Stomach (tissue), 9 donors: ENCODE measurements around the gene PCLO. TPM values are rescaled to one million over a fixed set of nuclear protein-coding genes. Genes with fewer than 3 reads are reported as not detected.

Experiments
- DNase-seq, 2 donors: peaks; one replicate each; pipeline versions ENCODE4 v3.0.0 to v3.0.0-alpha.2; 2013 to 2019
- H3K27ac ChIP-seq, 5 donors: fragments of 200-600 bp in 4 of 5; sonication (generic) in 4 of 5; one replicate each; pipeline ENCODE4 v1.5.1; 2013 to 2019; ENCODE audit warnings: mild to moderate bottlenecking in 1 of 5, moderate library complexity in 1 of 5
- H3K27me3 ChIP-seq, 3 donors: fragments of 200-600 bp; sonication (generic); one replicate each; pipeline ENCODE4 v1.5.1; 2017 to 2019; ENCODE audit warnings: mixed run types in 1 of 3
- H3K36me3 ChIP-seq, 4 donors: fragments of 200-600 bp; sonication (generic); 1 replicate in 3 of 4; 2 replicates in 1 of 4; pipeline ENCODE4 v1.5.1; 2016 to 2019
- H3K4me1 ChIP-seq, 4 donors: fragments of 200-600 bp; sonication (generic); one replicate each; pipeline ENCODE4 v1.5.1; 2016 to 2019
- H3K4me3 ChIP-seq, 4 donors: fragments of 200-600 bp; sonication (generic) in 3 of 4; one replicate each; pipeline ENCODE4 v1.5.1; 2016 to 2019; ENCODE audit warnings: mild to moderate bottlenecking in 1 of 4
- H3K9me3 ChIP-seq, 4 donors: fragments of 200-600 bp; sonication (generic); one replicate each; pipeline ENCODE4 v1.5.1; 2016 to 2019
- CTCF ChIP-seq, 7 experiments: fragments of 450-650 bp in 4 of 7; fragments of 200-600 bp in 3 of 7; sonication (generic) in 3 of 7; IDR thresholded peaks; one replicate each; pipeline ENCODE4 v1.5.1; 2016 to 2019; ENCODE audit warnings: antibody characterized with exemption in 7 of 7, control low read depth in 2 of 7, mild to moderate bottlenecking in 1 of 7
- EP300 ChIP-seq: sonication (generic); formaldehyde crosslinking; IDR thresholded peaks from one replicate; pipeline ENCODE4 v1.6.1; 2017; ENCODE audit warnings: antibody characterized with exemption
- POLR2A ChIP-seq, 4 donors: fragments of 450-650 bp; IDR thresholded peaks; one replicate each; pipeline ENCODE4 v1.6.1; 2016; ENCODE audit warnings: antibody characterized with exemption in 4 of 4, control low read depth in 2 of 4, mild to moderate bottlenecking in 1 of 4, moderate library complexity in 1 of 4
- POLR2AphosphoS5 ChIP-seq, 3 donors: sonication (generic); formaldehyde crosslinking; IDR thresholded peaks; one replicate each; pipeline ENCODE4 v1.6.1; 2016; ENCODE audit warnings: antibody characterized with exemption in 3 of 3
- WGBS, 5 donors: extraction: QIAGEN DNeasy Blood & Tissue Kit in 3 of 5; methylation state at CpG; one replicate each; pipeline versions ENCODE4 v1.1.5 to v1.1.7; 2013 to 2018; 5-methylcytosine and 5-hydroxymethylcytosine counted together
- intact Hi-C: fragments of 100-400 bp; cut with DNase I; formaldehyde crosslinking; loops from one replicate; pipeline ENCODE4 v1.15.1; 2023; ENCODE audit warnings: low total_unique reads
- polyA plus RNA-seq, 3 donors: library from polyadenylated mRNA; stranded (reverse); fragments of 200-250 nt; gene quantifications; one replicate each; pipeline ENCODE4 v1.2.3, GENCODE V29; 2013
- total RNA-seq, 5 donors: library from RNA; depleted of rRNA; stranded (reverse); fragments of >200 nt; gene quantifications; one replicate each; pipeline versions ENCODE4 v1.1.0 to v1.2.3, GENCODE V29; 2014 to 2016
- donor health status: healthy with polysubstance abuse.
- donor health status: Bipolar disorder and iron deficiency.
- donor health status: healthy.

Gene PCLO
- total and polyA plus RNA-seq, 8 donors = 0.31 to 8.1 (median 3.9) TPM

- 83 to 90% (median 88%) methylated on average over 3 of the region's 3 CpGs for WGBS, 5 donors
- intact Hi-C loops = no loop called here
- H3K4me3 ChIP-seq = no peak overlapping the region
- no peak for DNase-seq
- no peaks in the 10 kb centered on the region for H3K36me3 ChIP-seq
- no peak overlapping the region for H3K27ac ChIP-seq
- H3K9me3 ChIP-seq = peaks cover 0 to 25% (median 13%) of the 10 kb centered on the region in 4 donors
- H3K4me1 ChIP-seq = no peaks in the 10 kb centered on the region
- TF ChIP-seq EP300 (no peak), POLR2AphosphoS5 (IDR thresholded peaks at IDR 0.05) (no peak), CTCF (IDR thresholded peaks at IDR 0.05) (no peak), POLR2A (IDR thresholded peaks at IDR 0.05) (no peak)
- no peaks in the 10 kb centered on the region for H3K27me3 ChIP-seq
These were observed 44.2 kb downstream of the PCLO start for GRCh38 chr7:83118347-83119025.

DNA sequence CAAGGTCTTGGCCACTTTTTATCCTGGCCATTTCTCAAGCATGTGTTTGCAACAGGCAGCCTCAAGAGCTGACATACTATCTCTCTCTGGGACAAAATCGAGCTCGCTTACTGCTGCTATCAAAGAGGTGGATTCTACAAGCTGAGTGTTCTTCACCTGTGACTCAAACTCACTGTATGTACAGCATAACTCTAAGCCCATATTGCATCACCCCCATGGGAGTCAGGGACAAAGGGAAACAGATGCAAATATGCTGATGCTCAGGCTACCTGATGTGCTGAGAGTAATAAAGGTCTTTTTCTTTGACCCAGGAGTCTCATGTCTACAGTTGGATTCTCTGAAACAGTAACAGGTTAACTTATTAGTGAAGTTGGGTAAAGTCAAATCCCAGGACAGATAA lies 45.2 kb downstream of the PCLO start:
- WGBS, 5 donors = 84 to 95% (median 92%) methylated on average over 2 of the region's 2 CpGs
- no peak for TF ChIP-seq POLR2AphosphoS5 (IDR thresholded peaks at IDR 0.05)
- TF ChIP-seq CTCF (IDR thresholded peaks at IDR 0.05) = no peak
- TF ChIP-seq POLR2A (IDR thresholded peaks at IDR 0.05) = no peak
- TF ChIP-seq EP300 = no peak

GRCh38 chr7:83111391-83111790 lies 51.3 kb downstream of the PCLO start:
- WGBS, 5 donors = 32 to 56% (median 39%) methylated on average over 2 of the region's 2 CpGs
- TF ChIP-seq POLR2A (IDR thresholded peaks at IDR 0.05) (no peak), EP300 (no peak), CTCF (IDR thresholded peaks at IDR 0.05) (no peak), POLR2AphosphoS5 (IDR thresholded peaks at IDR 0.05) (no peak)
- H3K27me3 ChIP-seq = no peaks in the 10 kb centered on the region
- intact Hi-C loops = no loop called here
- no peaks in the 10 kb centered on the region for H3K4me1 ChIP-seq
- no peak for DNase-seq
- no peak overlapping the region for H3K27ac ChIP-seq
- no peaks in the 10 kb centered on the region for H3K36me3 ChIP-seq
- H3K4me3 ChIP-seq = no peak overlapping the region
- H3K9me3 ChIP-seq = no peaks in the 10 kb centered on the region

More for the DNA sequence above, 45.2 kb downstream of the PCLO start:
- H3K27me3 ChIP-seq = no peaks in the 10 kb centered on the region
- no peak overlapping the region for H3K27ac ChIP-seq
- H3K4me1 ChIP-seq = no peaks in the 10 kb centered on the region
- no peak for DNase-seq
- intact Hi-C loops = no loop called here
- H3K4me3 ChIP-seq = no peak overlapping the region
- no peaks in the 10 kb centered on the region for H3K36me3 ChIP-seq
- H3K9me3 ChIP-seq = peaks cover 0 to 16% (median 6%) of the 10 kb centered on the region in 4 donors

DNA sequence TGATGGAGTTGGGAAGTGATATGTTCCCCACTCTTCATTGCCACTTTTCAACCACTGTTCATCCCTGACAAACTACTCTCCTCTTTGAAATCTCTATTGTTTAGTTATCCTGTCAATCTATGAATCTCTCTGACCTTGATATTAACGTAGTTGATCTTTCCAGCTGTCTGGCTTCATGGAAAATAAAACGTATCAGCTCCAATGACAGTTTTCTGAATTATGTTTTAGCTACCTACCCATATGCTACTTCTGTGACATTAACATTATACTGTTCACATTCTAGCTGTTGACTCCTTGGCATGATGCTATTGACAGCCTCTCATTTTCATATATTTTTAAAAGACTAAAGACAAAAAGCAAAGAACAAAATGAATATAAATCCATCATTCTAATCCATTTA lies 53.3 kb downstream of the PCLO start:
- no peak for DNase-seq
- Histone ChIP-seq H3K4me3 (no peak overlapping the region), H3K4me1 (no peaks in the 10 kb centered on the region), H3K9me3 (no peaks in the 10 kb centered on the region), H3K27ac (no peak overlapping the region), H3K27me3 (no peaks in the 10 kb centered on the region), H3K36me3 (no peaks in the 10 kb centered on the region)
- intact Hi-C loops = no loop called here
- WGBS, 5 donors = 39 to 51% (median 45%) methylated on average over 2 of the region's 2 CpGs
- TF ChIP-seq POLR2A (IDR thresholded peaks at IDR 0.05) (no peak), EP300 (no peak), POLR2AphosphoS5 (IDR thresholded peaks at IDR 0.05) (no peak), CTCF (IDR thresholded peaks at IDR 0.05) (no peak)
